ENCODE data around the gene TRPM5. TPM values are rescaled to one million over a fixed set of nuclear protein-coding genes. Genes with fewer than 3 reads are reported as not detected.

Gene TRPM5
- total RNA-seq, 1 donor from 2014 or later, result not detected

DNA sequence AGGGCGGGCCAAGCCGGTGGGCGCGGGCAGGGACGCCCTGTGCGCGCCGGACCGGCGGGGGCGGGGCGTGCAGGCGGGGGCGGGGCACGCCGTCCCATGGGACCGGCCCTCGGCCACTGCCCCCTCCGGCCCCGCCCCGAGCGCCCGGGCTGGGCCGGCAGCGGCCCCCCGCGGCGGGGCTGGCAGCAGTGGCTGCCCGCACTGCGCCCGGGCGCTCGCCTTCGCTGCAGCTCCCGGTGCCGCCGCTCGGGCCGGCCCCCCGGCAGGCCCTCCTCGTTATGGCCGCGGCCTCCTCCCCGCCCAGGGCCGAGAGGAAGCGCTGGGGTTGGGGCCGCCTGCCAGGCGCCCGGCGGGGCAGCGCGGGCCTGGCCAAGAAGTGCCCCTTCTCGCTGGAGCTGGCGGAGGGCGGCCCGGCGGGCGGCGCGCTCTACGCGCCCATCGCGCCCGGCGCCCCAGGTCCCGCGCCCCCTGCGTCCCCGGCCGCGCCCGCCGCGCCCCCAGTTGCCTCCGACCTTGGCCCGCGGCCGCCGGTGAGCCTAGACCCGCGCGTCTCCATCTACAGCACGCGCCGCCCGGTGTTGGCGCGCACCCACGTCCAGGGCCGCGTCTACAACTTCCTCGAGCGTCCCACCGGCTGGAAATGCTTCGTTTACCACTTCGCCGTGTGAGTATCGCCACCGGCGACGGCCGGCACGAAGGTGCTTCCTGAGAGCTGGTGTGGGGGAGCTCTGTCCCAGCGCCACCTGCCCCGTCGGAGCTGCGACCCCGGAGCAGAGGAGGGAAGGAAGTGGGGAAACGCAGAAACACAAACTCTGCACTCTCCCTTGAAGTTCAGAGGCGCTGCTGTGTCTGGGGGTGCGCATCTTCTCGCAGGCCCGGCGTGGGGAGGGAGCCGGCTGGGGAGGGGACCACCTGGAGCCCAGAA is 769 bp upstream of the TRPM5 start, which contains the start of gene KCNQ1:
KCNQ1 (plus strand) TSS at position 188 of the 925 bp plus-strand sequence; CDS start at position 279, 91 bp downstream.
- H3K4me3 ChIP-seq, result peak within 1 kb of the TSS; percentile 50 to 53
- H3K36me3 ChIP-seq, result no peaks in the 10 kb centered on the region
- no peaks in the 10 kb centered on the region for H3K27me3 ChIP-seq
- no peaks in the 10 kb centered on the region for H3K9me3 ChIP-seq
- no peak for TF ChIP-seq CTCF (IDR thresholded peaks at IDR 0.05)
- intact Hi-C loops (cut with DNase I), result no loop called here
- no peak within 1 kb of the TSS for H3K27ac ChIP-seq
- DNase-seq (ENCODE audit: low spot score in 2 of 2), result no peak
- no peaks in the 10 kb centered on the region for H3K4me1 ChIP-seq

DNA sequence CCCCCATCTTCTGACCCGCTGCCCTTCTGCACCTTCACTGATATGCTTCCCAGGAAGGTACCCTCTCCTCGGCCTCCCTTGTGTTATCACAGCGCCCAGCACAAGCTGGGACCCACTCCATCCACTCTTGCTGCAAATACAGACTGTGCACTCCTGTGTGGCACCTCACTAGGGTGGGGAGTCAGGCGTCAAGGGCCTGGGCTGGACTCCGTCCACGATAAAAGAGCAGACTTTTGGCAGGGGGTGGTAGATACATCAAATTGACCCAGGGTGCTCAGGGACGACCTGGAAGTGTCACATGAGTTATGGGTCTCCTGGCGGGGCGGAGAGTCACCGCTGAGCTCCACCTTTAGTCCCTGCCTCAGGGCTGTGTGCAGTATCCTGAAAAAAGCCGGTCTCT is 908 bp downstream of the TRPM5 start:
- no peak for TF ChIP-seq CTCF (IDR thresholded peaks at IDR 0.05)
- intact Hi-C loops (cut with DNase I), result no loop called here
- no peak for DNase-seq (ENCODE audit: low spot score in 2 of 2)
- Histone ChIP-seq H3K36me3 (no peaks in the 10 kb centered on the region), H3K27ac (no peak overlapping the region), H3K27me3 (no peaks in the 10 kb centered on the region), H3K4me3 (no peak overlapping the region), H3K9me3 (no peaks in the 10 kb centered on the region), H3K4me1 (no peaks in the 10 kb centered on the region)

GRCh38 chr11:2442589-2442988 is 1.7 kb downstream of the TRPM5 start:
- Histone ChIP-seq H3K4me3 (no peak overlapping the region), H3K4me1 (no peaks in the 10 kb centered on the region), H3K27ac (no peak overlapping the region), H3K36me3 (no peaks in the 10 kb centered on the region), H3K27me3 (no peaks in the 10 kb centered on the region), H3K9me3 (no peaks in the 10 kb centered on the region)
- no peak for TF ChIP-seq CTCF (IDR thresholded peaks at IDR 0.05)
- no peak for DNase-seq (ENCODE audit: low spot score in 2 of 2)
- intact Hi-C loops (cut with DNase I), result no loop called here

- intact Hi-C loops (cut with DNase I), result no loop called here
- no peaks in the 10 kb centered on the region for H3K9me3 ChIP-seq
- no peak for TF ChIP-seq CTCF (IDR thresholded peaks at IDR 0.05)
- no peak overlapping the region for H3K27ac ChIP-seq
- no peak overlapping the region for H3K4me3 ChIP-seq
- H3K4me1 ChIP-seq, result no peaks in the 10 kb centered on the region
- DNase-seq (ENCODE audit: low spot score in 2 of 2), result no peak
- no peaks in the 10 kb centered on the region for H3K27me3 ChIP-seq
- no peaks in the 10 kb centered on the region for H3K36me3 ChIP-seq
These were observed 3.1 kb downstream of the TRPM5 start for GRCh38 chr11:2441171-2441570.

GRCh38 chr11:2440646-2441045 is 3.7 kb downstream of the TRPM5 start:
- Histone ChIP-seq H3K9me3 (no peaks in the 10 kb centered on the region), H3K27me3 (no peaks in the 10 kb centered on the region), H3K4me3 (no peak overlapping the region), H3K27ac (no peak overlapping the region), H3K4me1 (no peaks in the 10 kb centered on the region), H3K36me3 (no peaks in the 10 kb centered on the region)
- intact Hi-C loops (cut with DNase I), result no loop called here
- no peak for DNase-seq (ENCODE audit: low spot score in 2 of 2)
- TF ChIP-seq CTCF (IDR thresholded peaks at IDR 0.05), result no peak

Data from ascending aorta (tissue), 2 donors.